ENCODE results near the gene HEXIM1.

The HEXIM1 gene

GRCh38 chr17:45110676-45111611 is 37.3 kb upstream of the HEXIM1 start:
- no peak overlapping the region for H3K23ac ChIP-seq (ENCODE audit: low read depth, low read length, poor library complexity)
- H3K9ac ChIP-seq (ENCODE audit: low read depth, low read length, poor library complexity): no peak overlapping the region
- H3K4me1 ChIP-seq (ENCODE audit: control insufficient read depth in 2 of 2, insufficient read depth in 1 of 2, low read depth in 1 of 2, low read length in 2 of 2): peaks cover 10 to 14% of the 10 kb centered on the region in 2 donors
- no peak overlapping the region for H3K4ac ChIP-seq (ENCODE audit: low read length)
- no peak overlapping the region for H3K14ac ChIP-seq (ENCODE audit: low read length)
- H2BK12ac ChIP-seq (ENCODE audit: low read length): no peak overlapping the region
- H2AK5ac ChIP-seq (ENCODE audit: low read depth, low read length): no peak overlapping the region
- H3K4me2 ChIP-seq (ENCODE audit: insufficient read depth, low read length, poor library complexity, severe bottlenecking): no peak overlapping the region
- no peak overlapping the region for H3K27ac ChIP-seq (replicated peaks; ENCODE audit: low read length)
- H3K27me3 ChIP-seq (ENCODE audit: control insufficient read depth in 3 of 3, insufficient read depth in 3 of 3, low read depth in 1 of 3, low read length in 3 of 3): no peaks in the 10 kb centered on the region
- DNase-seq (ENCODE audit: low spot score): no peak
- no peak overlapping the region for H2AFZ ChIP-seq (ENCODE audit: low read length)
- H2BK120ac ChIP-seq (ENCODE audit: low read depth, low read length): no peak overlapping the region
- peaks cover 0 to 2% of the 10 kb centered on the region in 2 donors for H3K9me3 ChIP-seq (replicated peaks in 1 of 2; ENCODE audit: control insufficient read depth in 2 of 2, insufficient read depth in 1 of 2, low read depth in 1 of 2, low read length in 2 of 2)
- WGBS, 2 donors (ENCODE audit: extremely low coverage in 2 of 2, insufficient read length in 2 of 2, insufficient replicate concordance in 1 of 2): no CpG with 5 or more reads among the region's 16 CpGs
- H3K18ac ChIP-seq (ENCODE audit: low read length): no peak overlapping the region
- H2BK5ac ChIP-seq (ENCODE audit: low read length): peak overlapping the region; percentile 19
- H3K79me1 ChIP-seq (ENCODE audit: low read depth, low read length): peaks cover 2% of the 10 kb centered on the region
- peaks cover 25 to 34% of the 10 kb centered on the region in 2 donors for H3K36me3 ChIP-seq (replicated peaks in 1 of 2; ENCODE audit: control insufficient read depth in 2 of 2, insufficient read depth in 2 of 2, low read length in 2 of 2)
- H4K91ac ChIP-seq (ENCODE audit: low read depth, low read length, poor library complexity): no peak overlapping the region
- H2BK15ac ChIP-seq (ENCODE audit: low read length): no peak overlapping the region
- H4K8ac ChIP-seq (ENCODE audit: low read depth, low read length): no peak overlapping the region
- no peak overlapping the region for H3K4me3 ChIP-seq (ENCODE audit: low read length in 2 of 2)

- Histone ChIP-seq H3K27me3 (ENCODE audit: control insufficient read depth in 3 of 3, insufficient read depth in 3 of 3, low read depth in 1 of 3, low read length in 3 of 3) (no peaks in the 10 kb centered on the region), H3K4me2 (ENCODE audit: insufficient read depth, low read length, poor library complexity, severe bottlenecking) (no peak overlapping the region), H2BK12ac (ENCODE audit: low read length) (no peak overlapping the region), H2BK120ac (ENCODE audit: low read depth, low read length) (no peak overlapping the region), H3K27ac (replicated peaks; ENCODE audit: low read length) (no peak overlapping the region), H3K9me3 (replicated peaks in 1 of 2; ENCODE audit: control insufficient read depth in 2 of 2, insufficient read depth in 1 of 2, low read depth in 1 of 2, low read length in 2 of 2) (peaks cover 0 to 2% of the 10 kb centered on the region in 2 donors), H3K14ac (ENCODE audit: low read length) (no peak overlapping the region), H2AFZ (ENCODE audit: low read length) (no peak overlapping the region), H3K18ac (ENCODE audit: low read length) (no peak overlapping the region), H3K36me3 (replicated peaks in 1 of 2; ENCODE audit: control insufficient read depth in 2 of 2, insufficient read depth in 2 of 2, low read length in 2 of 2) (peaks cover 16 to 25% of the 10 kb centered on the region in 2 donors), H3K79me1 (ENCODE audit: low read depth, low read length) (peaks cover 2% of the 10 kb centered on the region), H4K91ac (ENCODE audit: low read depth, low read length, poor library complexity) (no peak overlapping the region), H3K4ac (ENCODE audit: low read length) (no peak overlapping the region), H3K23ac (ENCODE audit: low read depth, low read length, poor library complexity) (no peak overlapping the region), H2AK5ac (ENCODE audit: low read depth, low read length) (peak overlapping the region; percentile 35), H2BK5ac (ENCODE audit: low read length) (no peak overlapping the region), H2BK15ac (ENCODE audit: low read length) (no peak overlapping the region), H4K8ac (ENCODE audit: low read depth, low read length) (no peak overlapping the region), H3K4me1 (ENCODE audit: control insufficient read depth in 2 of 2, insufficient read depth in 1 of 2, low read depth in 1 of 2, low read length in 2 of 2) (peaks cover 9 to 10% of the 10 kb centered on the region in 2 donors), H3K9ac (ENCODE audit: low read depth, low read length, poor library complexity) (no peak overlapping the region), H3K4me3 (ENCODE audit: low read length in 2 of 2) (no peak overlapping the region)
- DNase-seq (ENCODE audit: low spot score): no peak
- WGBS, 2 donors (ENCODE audit: extremely low coverage in 2 of 2, insufficient read length in 2 of 2, insufficient replicate concordance in 1 of 2): no CpG with 5 or more reads among the region's 11 CpGs
Observed at GRCh38 chr17:45111850-45112249, 36.4 kb upstream of the HEXIM1 start.

DNA sequence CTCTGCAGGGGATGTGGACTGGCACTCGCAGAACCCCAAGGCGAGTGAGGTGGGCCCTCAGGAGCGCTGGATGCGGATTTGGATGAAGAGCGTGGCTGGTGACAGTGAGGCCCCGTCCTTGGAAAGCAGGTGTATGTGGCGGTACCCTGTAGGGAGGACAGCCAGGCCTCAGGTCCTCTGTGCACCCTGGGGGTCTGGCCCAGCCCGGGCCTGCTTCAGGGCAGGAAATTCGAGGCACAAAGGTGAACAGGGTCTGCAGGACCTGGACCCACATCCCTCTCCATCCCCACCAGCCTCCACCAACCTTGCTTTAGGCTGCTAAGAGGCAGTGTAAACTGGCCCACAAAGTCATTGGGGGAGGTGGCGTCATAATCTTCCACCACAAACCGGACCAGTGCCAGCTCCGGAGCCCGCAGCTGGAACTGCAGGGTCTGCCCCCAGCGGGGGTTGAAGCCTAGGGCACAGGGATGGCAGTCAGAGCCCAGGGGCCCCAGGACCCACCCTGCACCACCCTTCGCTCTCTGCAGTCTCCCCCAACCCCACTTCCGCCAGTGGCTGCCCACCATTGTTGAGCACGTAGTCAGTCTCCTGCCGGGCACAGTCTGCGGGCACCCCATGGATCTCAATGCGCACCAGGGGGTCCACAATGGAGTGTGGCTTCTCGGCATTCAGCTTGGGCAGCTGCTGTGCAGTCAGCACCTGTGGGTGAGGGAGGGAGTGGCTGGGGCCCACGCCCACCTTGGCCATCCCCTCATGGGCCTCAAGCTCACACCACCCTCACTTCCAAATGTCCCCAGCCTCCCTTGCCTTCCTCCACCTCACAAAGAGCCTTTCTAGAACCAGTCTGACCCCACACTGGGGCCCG is 35.5 kb upstream of the HEXIM1 start:
- Histone ChIP-seq H4K91ac (ENCODE audit: low read depth, low read length, poor library complexity) (no peak overlapping the region), H3K9me3 (replicated peaks in 1 of 2; ENCODE audit: control insufficient read depth in 2 of 2, insufficient read depth in 1 of 2, low read depth in 1 of 2, low read length in 2 of 2) (peaks cover 0 to 2% of the 10 kb centered on the region in 2 donors), H4K8ac (ENCODE audit: low read depth, low read length) (no peak overlapping the region), H3K14ac (ENCODE audit: low read length) (no peak overlapping the region), H3K9ac (ENCODE audit: low read depth, low read length, poor library complexity) (peak overlapping the region; percentile 37), H2AFZ (ENCODE audit: low read length) (no peak overlapping the region), H2BK12ac (ENCODE audit: low read length) (peak overlapping the region; percentile 30), H2BK5ac (ENCODE audit: low read length) (peak overlapping the region; percentile 87), H3K4me1 (ENCODE audit: control insufficient read depth in 2 of 2, insufficient read depth in 1 of 2, low read depth in 1 of 2, low read length in 2 of 2) (peaks cover 3 to 10% of the 10 kb centered on the region in 2 donors), H3K79me1 (ENCODE audit: low read depth, low read length) (peaks cover 2% of the 10 kb centered on the region), H3K4me3 (ENCODE audit: low read length in 2 of 2) (no peak overlapping the region), H2AK5ac (ENCODE audit: low read depth, low read length) (peak overlapping the region; percentile 11), H2BK120ac (ENCODE audit: low read depth, low read length) (no peak overlapping the region), H3K23ac (ENCODE audit: low read depth, low read length, poor library complexity) (peak overlapping the region; percentile 68), H3K36me3 (replicated peaks in 1 of 2; ENCODE audit: control insufficient read depth in 2 of 2, insufficient read depth in 2 of 2, low read length in 2 of 2) (peaks cover 11 to 16% of the 10 kb centered on the region in 2 donors), H3K4me2 (ENCODE audit: insufficient read depth, low read length, poor library complexity, severe bottlenecking) (no peak overlapping the region), H3K27ac (replicated peaks; ENCODE audit: low read length) (no peak overlapping the region), H2BK15ac (ENCODE audit: low read length) (no peak overlapping the region), H3K18ac (ENCODE audit: low read length) (peak overlapping the region; percentile 80), H3K4ac (ENCODE audit: low read length) (no peak overlapping the region), H3K27me3 (ENCODE audit: control insufficient read depth in 3 of 3, insufficient read depth in 3 of 3, low read depth in 1 of 3, low read length in 3 of 3) (no peaks in the 10 kb centered on the region)
- WGBS, 2 donors (ENCODE audit: extremely low coverage in 2 of 2, insufficient read length in 2 of 2, insufficient replicate concordance in 1 of 2): no CpG with 5 or more reads among the region's 23 CpGs
- DNase-seq (ENCODE audit: low spot score): no peak

DNA sequence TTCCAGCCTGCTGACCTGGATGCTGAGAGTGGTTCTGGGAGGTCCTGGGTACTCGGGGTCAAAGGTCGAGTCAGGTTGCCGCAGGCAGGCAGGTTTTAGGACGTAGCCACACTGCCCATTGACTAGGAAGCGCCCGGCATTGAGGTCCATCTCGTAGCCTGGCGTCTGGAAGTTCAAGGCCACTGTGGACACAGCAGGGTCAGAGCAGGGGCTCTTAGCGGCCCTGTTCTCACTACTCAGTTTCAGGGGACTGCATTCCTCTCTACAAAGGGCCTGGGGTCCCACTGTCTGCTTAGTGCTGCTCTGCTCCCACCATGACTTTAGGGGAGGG is 34.9 kb upstream of the HEXIM1 start:
- Histone ChIP-seq H3K9ac (ENCODE audit: low read depth, low read length, poor library complexity) (no peak overlapping the region), H3K4me3 (ENCODE audit: low read length in 2 of 2) (no peak overlapping the region), H3K23ac (ENCODE audit: low read depth, low read length, poor library complexity) (no peak overlapping the region), H2BK15ac (ENCODE audit: low read length) (no peak overlapping the region), H3K4me2 (ENCODE audit: insufficient read depth, low read length, poor library complexity, severe bottlenecking) (no peak overlapping the region), H2BK12ac (ENCODE audit: low read length) (peak overlapping the region; percentile 30), H3K4ac (ENCODE audit: low read length) (no peak overlapping the region), H3K14ac (ENCODE audit: low read length) (no peak overlapping the region), H3K27ac (replicated peaks; ENCODE audit: low read length) (no peak overlapping the region), H2AFZ (ENCODE audit: low read length) (no peak overlapping the region), H3K18ac (ENCODE audit: low read length) (no peak overlapping the region), H3K27me3 (ENCODE audit: control insufficient read depth in 3 of 3, insufficient read depth in 3 of 3, low read depth in 1 of 3, low read length in 3 of 3) (no peaks in the 10 kb centered on the region), H2BK5ac (ENCODE audit: low read length) (no peak overlapping the region), H3K9me3 (replicated peaks in 1 of 2; ENCODE audit: control insufficient read depth in 2 of 2, insufficient read depth in 1 of 2, low read depth in 1 of 2, low read length in 2 of 2) (peaks cover 0 to 2% of the 10 kb centered on the region in 2 donors), H4K8ac (ENCODE audit: low read depth, low read length) (no peak overlapping the region), H3K36me3 (replicated peaks in 1 of 2; ENCODE audit: control insufficient read depth in 2 of 2, insufficient read depth in 2 of 2, low read length in 2 of 2) (peaks cover 5 to 10% of the 10 kb centered on the region in 2 donors), H3K79me1 (ENCODE audit: low read depth, low read length) (peaks cover 2% of the 10 kb centered on the region), H2BK120ac (ENCODE audit: low read depth, low read length) (no peak overlapping the region), H4K91ac (ENCODE audit: low read depth, low read length, poor library complexity) (no peak overlapping the region), H3K4me1 (ENCODE audit: control insufficient read depth in 2 of 2, insufficient read depth in 1 of 2, low read depth in 1 of 2, low read length in 2 of 2) (peaks cover under 1 to 10% of the 10 kb centered on the region in 2 donors), H2AK5ac (ENCODE audit: low read depth, low read length) (peak overlapping the region; percentile 11)
- WGBS, 2 donors (ENCODE audit: extremely low coverage in 2 of 2, insufficient read length in 2 of 2, insufficient replicate concordance in 1 of 2): no CpG with 5 or more reads among the region's 9 CpGs
- no peak for DNase-seq (ENCODE audit: low spot score)

All from neuronal stem cell (in vitro differentiated cells).